Cardiac septum (tissue), 1 donor: Measurements from ENCODE around the gene ETFA. TPM values are rescaled to one million over a fixed set of nuclear protein-coding genes. Genes with fewer than 3 reads are reported as not detected.

ENCODE experiments used
- DNase-seq: peaks from one replicate; pipeline ENCODE4 v3.0.0-alpha.2; 2020; ENCODE audit warnings: low spot score
- intact Hi-C: fragments of 100-400 bp; cut with DNase I; formaldehyde crosslinking; loops from one replicate; pipeline ENCODE4 v1.14.0; 2022
- total RNA-seq: library from RNA; stranded (reverse); fragmentation: NEBNext Ultra II Directional; extraction: Animal tissue kit (Norgen Biotek cat#: 25700); gene quantifications from one replicate; pipeline ENCODE4 v1.2.1, GENCODE V29; 2021
- donor health status: DM: no; HTN: no; CAD: no.

ETFA gene
- total RNA-seq, 1 donor from 2014 or later: 351 TPM

GRCh38 chr15:76201536-76202255 is 109.6 kb downstream of the ETFA start:
- DNase-seq: no peak
- intact Hi-C loops: no loop called here

GRCh38 chr15:76200641-76201105 is 110.6 kb downstream of the ETFA start:
- DNase-seq: no peak
- intact Hi-C loops: no loop called here

DNA sequence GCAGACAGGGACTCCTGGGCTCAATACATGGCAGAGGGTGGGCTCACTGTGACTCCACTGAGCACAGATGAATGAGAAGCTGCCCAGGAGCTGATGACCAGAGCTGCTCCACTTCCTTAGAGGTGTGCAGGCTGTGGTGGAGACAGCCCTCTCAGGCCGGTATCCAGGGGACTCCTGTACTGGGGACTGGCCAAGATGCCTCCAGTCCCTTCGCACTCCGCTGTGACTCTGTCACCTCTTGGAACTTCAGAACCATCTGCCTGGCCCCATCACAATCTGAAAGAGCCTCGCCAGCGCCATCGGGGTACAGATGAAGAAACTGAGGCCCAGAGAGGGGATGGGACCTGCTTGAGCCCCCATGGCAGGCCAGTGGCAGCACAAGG is 111.2 kb downstream of the ETFA start:
- intact Hi-C loops: no loop called here
- no peak for DNase-seq

DNA sequence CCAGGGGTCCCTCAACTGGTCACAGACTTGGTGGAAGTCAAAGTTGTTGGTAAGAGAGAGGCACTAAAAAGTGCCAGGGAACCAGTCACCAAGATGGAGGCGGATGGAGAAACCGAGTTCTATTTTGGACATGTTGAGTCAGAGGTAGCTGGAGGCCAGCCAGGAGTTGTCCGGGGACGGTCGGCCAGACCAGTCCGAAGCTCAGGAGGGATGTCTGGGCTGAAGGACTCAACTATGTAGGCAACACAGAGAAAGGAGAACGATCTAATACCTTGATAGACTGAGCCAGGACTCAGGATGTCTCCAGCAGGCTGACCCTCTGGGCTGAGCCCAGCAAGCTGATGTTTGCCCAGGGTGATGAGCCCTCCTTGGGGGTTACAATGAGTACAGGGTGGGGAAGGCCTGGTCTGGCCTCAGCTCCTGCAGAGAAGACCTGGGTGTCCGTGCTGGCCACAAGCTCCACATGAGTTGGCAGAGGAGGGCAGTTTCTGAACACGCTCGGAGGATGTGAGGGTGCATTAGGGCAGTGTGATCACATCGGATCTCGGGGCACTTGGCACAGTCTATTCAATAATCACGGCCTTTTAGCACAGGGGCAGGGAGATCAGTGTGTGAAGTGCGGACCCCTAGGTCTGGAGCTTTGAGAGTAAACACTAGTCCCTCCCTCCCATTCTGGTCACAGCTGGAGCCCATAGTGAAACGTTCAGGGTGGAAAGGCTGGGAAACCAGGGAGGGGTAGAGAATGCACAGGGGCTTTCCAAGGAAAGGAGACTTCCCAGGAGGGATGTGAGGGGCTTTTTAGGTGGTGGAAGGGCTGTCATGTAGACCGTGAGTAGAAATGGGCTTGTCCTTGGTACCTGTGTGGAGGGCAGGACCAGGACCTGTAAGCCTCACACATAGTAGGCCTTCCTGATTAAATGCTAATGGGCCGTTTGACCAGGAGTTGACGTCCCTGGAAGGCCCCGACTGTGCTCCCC is 111.9 kb downstream of the ETFA start:
- peak; percentile 86 for DNase-seq
- intact Hi-C loops: loop anchor here (10.0 kb wide), 1 partner anchor 665 kb away; no protein-coding TSS in a partner anchor

- intact Hi-C loops: loop anchor here (10.0 kb wide), 1 partner anchor 666 kb away; no protein-coding TSS in a partner anchor
- DNase-seq: no peak
Measured at GRCh38 chr15:76198456-76199105, 112.7 kb downstream of the ETFA start.

DNA sequence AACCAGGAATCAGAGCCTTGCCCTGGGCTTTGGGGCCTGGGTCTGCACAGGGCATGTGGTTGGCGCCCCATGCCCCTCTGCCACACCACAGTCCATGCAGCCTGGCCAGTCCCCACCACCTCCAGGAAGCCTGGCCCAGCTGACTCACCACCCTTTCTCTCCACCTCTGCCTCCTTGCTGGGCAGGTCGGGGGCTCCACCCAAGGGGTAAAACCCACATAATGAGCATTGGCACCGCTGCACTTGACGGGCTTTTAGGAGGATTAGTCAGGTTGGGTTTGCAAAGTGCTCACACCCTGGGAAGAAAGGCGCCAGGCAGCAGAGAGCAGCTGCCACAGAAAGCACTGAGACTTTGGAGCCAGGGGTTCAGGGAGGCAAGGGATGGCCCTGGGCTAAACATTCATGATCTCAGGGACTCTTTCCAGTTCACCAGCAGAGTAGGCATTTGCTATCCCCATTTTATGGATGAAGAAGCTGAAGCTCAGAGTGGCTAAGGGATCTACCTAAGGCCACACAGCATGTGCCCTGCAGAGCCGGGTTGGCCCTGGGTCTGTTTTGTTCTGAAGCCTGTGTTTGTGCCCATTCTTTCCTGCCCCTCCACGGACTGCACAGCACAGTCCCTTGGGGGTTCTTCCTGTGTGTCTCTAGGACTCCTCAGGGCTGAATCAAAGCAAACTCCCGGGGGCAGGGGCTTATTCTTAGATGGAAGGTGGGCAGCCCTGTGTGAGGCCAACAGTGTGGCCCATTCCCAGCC is 113.4 kb downstream of the ETFA start:
- intact Hi-C loops: loop anchor here (10.0 kb wide), 1 partner anchor 667 kb away; no protein-coding TSS in a partner anchor
- no peak for DNase-seq

- peak; percentile 70 for DNase-seq
- intact Hi-C loops: loop anchor here (10.0 kb wide), 1 partner anchor 668 kb away; no protein-coding TSS in a partner anchor
Measured at GRCh38 chr15:76196269-76197231, 114.7 kb downstream of the ETFA start.

DNA sequence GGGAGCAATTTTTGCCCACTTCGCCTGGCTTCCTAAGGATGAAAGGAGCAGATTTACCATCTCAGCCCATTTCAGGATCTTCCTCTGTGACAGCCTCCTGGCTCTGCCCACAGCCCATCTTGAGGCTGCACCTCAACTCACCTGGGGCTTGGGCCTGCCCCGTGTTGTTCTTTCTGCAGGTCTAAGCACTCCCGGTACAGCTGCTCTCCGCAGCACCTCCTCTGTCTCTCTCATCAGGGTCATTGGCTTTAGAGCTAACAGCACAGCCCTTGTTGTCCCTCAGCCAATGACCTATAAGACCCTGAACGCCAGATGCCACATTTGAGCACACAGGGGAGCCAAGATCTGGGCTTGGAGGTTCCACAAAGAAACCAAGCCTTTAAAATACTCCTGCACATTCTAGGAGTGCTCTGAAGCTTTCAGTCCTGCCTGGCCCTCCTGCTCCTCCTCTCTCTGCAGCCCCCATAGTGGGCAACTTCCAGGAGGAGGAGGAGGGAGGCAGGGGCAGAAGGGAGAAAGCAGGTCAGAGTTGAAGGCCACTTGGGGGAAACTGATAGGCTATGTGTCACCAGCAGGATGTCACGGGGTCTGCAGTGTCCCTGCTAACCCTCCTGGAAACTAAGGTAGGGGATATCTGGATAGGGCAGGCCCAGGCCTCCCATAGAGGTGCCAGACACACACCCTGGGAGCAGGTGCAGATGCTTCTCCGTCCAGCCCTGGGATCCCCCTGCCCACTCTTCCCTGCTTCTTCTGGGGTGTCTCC is 115.6 kb downstream of the ETFA start:
- intact Hi-C loops: loop anchor here (10.0 kb wide), 1 partner anchor 669 kb away; no protein-coding TSS in a partner anchor
- DNase-seq: peak; percentile 57

DNA sequence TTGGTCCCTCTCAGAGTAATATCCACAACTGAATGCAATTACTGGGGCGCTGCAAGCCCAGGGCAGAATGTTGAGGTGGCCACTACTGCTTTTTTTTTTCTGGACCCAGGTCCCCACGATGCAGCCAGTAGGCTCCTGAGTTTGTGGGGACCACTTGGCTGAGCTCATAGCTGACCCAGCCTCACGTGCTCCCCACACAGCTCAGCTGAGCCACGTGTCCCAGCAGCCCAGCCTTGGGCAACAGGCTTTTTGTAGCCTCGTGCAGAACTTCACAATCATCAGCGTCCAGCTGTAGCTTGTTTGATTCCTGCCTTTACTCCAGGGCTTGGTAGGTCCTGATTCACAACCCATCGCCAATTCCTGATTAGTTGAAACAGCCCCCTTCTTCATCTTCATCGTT is 117.3 kb downstream of the ETFA start:
- DNase-seq: peak; percentile 10
- intact Hi-C loops: loop anchor here (5.0 to 10.0 kb wide), 2 partner anchors 38 to 671 kb away; no protein-coding TSS in a partner anchor

- no peak for DNase-seq
- intact Hi-C loops: loop anchor here (1.0 to 10.0 kb wide), 3 partner anchors 12 to 672 kb away; no protein-coding TSS in a partner anchor
Measured at GRCh38 chr15:76192715-76193114, 118.6 kb downstream of the ETFA start.

- intact Hi-C loops: loop anchor here (1.0 to 10.0 kb wide), 4 partner anchors 13 to 673 kb away; no protein-coding TSS in a partner anchor
- DNase-seq: no peak
Measured at GRCh38 chr15:76191539-76192244, 119.6 kb downstream of the ETFA start.

DNA sequence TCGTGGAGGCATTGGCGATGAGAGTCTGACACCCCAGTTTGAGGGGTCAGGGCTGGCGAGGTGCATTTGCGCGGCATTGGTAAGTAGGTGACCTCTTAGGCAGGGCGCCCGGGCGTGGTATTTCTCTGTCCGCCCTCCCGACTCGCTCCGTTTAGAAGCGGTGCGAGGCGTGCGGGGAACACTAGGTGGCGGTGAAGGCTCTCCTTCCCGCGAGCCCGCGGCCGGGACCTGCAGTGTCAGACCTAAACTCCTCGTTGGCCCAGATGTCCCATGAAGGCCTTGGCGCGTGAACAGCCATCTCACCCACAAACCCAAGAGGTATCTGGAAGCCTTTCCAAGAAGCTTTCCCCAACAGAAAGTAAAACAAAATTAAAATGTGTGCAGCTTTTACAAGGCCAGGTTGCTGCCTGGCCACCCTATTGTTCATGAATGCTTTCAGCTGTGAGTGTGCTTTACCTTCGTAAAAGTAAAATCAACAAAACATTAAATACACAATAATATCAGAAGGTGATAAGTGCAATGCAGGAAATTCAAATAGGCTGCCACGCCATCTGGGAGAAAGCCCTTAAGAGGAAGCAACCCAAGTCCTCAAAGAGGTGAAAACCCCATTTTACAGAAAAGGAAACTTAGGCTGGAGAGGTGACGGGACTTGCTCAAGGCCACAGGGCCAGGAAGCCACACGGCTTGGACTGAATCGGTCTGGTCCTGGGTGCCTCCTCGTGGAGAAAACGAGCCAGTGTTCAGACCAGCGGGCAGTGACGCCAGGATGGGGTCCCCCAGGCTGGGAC is 120.3 kb downstream of the ETFA start:
- peak; percentile 86 for DNase-seq
- intact Hi-C loops: loop anchor here (2.0 to 10.0 kb wide), 3 partner anchors 41 to 674 kb away; no protein-coding TSS in a partner anchor

DNA sequence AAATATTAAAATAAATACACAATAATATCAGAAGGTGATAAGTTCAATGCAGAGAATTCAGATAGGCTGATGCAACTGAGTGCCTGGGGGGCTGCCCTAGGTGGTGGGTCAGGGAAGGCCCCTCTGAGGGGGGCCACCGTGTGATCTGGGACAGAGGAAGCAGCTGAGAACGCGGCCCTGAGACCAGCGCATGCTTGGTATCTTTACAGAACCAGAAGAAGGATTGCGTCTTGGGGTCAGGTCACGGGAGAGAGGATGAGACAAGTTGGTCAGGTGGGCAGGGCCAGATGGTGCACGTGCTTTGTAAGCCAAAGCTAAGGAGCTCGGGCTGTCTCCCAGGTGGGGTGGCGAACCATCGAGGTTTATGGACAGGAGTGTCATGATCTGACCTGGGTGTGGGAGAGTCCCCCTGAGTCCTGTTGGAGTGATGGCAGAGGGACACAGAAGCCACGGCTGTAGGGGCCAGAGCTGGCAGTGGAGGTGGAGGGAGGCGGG is 121.2 kb downstream of the ETFA start:
- no peak for DNase-seq
- intact Hi-C loops: loop anchor here (2.0 to 10.0 kb wide), 3 partner anchors 42 to 675 kb away; no protein-coding TSS in a partner anchor

DNA sequence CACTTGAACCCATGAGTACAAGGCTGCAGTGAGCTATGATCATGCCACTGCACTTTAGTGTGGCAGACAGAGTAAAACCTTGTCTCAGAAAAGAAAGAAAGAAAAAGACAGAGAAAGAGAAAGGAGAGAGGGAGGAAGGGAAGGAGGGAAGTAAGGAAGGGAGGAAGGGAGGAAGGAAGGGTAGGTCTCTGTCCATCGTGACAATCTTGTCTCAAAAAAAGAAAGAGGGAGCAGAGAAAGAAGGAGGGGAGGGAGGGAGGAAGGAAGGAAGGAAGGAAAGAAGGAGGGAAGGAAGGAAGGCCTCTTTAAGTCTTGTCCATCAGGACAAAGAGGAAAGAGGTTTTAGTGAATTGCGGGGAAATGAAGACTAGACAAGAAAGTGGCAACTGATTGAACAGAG is 122.2 kb downstream of the ETFA start:
- DNase-seq: no peak
- intact Hi-C loops: no loop called here

- intact Hi-C loops: no loop called here
Measured at GRCh38 chr15:76187163-76187562, 124.1 kb downstream of the ETFA start.

More at GRCh38 chr15:76187163-76187562, 124.1 kb downstream of the ETFA start:
- no peak for DNase-seq
